IPS-15b (cell line): ENCODE data around the gene ITGA6.
A peak's percentile ranks its signal among the peaks of the same experiment; 100 is the strongest.

Experiments used
- H3K27me3 ChIP-seq: one replicate; pipeline ENCODE4 v1.6.1; 2013; ENCODE audit warnings: low read length; ENCODE audit not compliant: control insufficient read depth, insufficient read depth
- H3K36me3 ChIP-seq: one replicate; pipeline ENCODE4 v1.6.1; 2013; ENCODE audit warnings: low read length; ENCODE audit not compliant: control insufficient read depth, insufficient read depth
- H3K4me1 ChIP-seq: one replicate; pipeline ENCODE4 v1.6.1; 2013; ENCODE audit warnings: mild to moderate bottlenecking, low read length; ENCODE audit not compliant: control insufficient read depth, insufficient read depth
- H3K4me3 ChIP-seq: one replicate; pipeline ENCODE4 v1.5.1; 2013; ENCODE audit warnings: low read depth, low read length
- H3K9ac ChIP-seq: one replicate; pipeline ENCODE4 v1.6.1; 2013; ENCODE audit warnings: low read depth, mild to moderate bottlenecking, low read length
- H3K9me3 ChIP-seq: one replicate; pipeline ENCODE4 v1.6.1; 2013; ENCODE audit warnings: mild to moderate bottlenecking, low read length; ENCODE audit not compliant: control insufficient read depth, insufficient read depth

The ITGA6 gene

DNA sequence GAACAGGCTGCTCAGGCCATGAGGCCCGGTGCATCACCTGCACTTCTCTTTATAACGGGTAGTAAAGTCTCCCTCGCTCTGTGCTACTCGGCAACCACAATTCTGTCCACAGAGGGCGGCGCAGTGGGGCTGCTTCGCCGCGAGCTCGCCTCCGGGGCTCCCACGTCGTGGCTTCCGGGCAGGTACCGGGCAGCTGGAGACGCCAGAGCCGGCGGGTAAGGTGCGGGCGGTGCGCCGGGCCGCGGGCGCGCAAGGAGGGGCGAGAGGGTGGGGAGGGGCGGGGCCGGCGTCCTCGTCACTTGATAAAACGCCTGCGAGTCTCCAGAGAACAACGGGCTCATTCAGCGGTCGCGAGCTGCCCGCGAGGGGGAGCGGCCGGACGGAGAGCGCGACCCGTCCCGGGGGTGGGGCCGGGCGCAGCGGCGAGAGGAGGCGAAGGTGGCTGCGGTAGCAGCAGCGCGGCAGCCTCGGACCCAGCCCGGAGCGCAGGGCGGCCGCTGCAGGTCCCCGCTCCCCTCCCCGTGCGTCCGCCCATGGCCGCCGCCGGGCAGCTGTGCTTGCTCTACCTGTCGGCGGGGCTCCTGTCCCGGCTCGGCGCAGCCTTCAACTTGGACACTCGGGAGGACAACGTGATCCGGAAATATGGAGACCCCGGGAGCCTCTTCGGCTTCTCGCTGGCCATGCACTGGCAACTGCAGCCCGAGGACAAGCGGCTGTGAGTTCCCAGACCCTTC is at the start of gene ITGA6:
TSS of gene ITGA6 (plus strand) at position 331 of the 734 bp plus-strand sequence.
- H3K9me3 ChIP-seq: no peaks in the 10 kb centered on the region
- peak within 1 kb of the TSS; percentile 83 for H3K4me3 ChIP-seq
- no peaks in the 10 kb centered on the region for H3K36me3 ChIP-seq
- peaks cover 33% of the 10 kb centered on the region for H3K4me1 ChIP-seq
- H3K9ac ChIP-seq: peak within 1 kb of the TSS; percentile 71
- H3K27me3 ChIP-seq: peaks cover 4% of the 10 kb centered on the region

DNA sequence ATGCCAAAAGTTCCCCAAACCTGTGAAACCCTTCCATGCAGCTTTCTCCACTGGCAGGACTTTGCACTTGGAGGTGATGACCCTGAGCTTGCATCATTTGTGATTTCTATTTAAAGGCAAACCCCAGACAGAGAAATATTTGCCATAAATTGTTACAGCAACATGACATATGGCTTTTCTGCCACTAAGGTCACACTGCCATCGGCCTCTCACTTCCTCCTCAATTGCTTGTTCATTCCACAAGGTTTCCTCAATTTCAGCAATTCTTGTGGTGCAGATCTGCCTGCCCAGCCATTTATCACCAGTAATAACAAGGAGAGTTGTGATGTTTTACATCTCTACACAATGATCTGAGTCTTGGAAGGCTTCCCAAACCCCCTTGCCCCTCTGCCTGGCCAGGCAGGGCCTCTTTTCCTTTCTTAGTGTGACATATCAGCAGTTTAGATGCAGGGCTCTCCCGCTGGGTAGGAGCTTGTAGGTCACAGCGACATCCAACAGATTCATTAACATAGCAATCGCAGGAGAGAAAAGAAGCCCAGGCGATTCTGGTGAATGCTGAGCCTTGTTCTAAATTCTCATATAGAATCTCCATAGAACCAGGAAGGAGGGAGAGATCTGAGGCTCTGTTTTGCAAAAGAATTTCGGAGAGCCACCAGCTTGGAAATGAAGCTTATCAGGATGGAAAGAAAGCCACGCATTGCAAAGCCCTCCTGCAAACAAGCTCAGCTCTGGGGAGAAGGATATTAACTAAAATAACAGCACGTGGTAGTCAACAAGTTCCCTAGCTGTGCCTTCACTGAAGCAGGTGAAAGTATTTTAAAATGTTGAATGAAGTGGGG is 46.7 kb upstream of the ITGA6 start:
- H3K4me3 ChIP-seq: no peak overlapping the region
- no peaks in the 10 kb centered on the region for H3K27me3 ChIP-seq
- H3K4me1 ChIP-seq: peaks cover 14% of the 10 kb centered on the region
- H3K9ac ChIP-seq: peak overlapping the region; percentile 63
- no peaks in the 10 kb centered on the region for H3K36me3 ChIP-seq
- H3K9me3 ChIP-seq: no peaks in the 10 kb centered on the region

DNA sequence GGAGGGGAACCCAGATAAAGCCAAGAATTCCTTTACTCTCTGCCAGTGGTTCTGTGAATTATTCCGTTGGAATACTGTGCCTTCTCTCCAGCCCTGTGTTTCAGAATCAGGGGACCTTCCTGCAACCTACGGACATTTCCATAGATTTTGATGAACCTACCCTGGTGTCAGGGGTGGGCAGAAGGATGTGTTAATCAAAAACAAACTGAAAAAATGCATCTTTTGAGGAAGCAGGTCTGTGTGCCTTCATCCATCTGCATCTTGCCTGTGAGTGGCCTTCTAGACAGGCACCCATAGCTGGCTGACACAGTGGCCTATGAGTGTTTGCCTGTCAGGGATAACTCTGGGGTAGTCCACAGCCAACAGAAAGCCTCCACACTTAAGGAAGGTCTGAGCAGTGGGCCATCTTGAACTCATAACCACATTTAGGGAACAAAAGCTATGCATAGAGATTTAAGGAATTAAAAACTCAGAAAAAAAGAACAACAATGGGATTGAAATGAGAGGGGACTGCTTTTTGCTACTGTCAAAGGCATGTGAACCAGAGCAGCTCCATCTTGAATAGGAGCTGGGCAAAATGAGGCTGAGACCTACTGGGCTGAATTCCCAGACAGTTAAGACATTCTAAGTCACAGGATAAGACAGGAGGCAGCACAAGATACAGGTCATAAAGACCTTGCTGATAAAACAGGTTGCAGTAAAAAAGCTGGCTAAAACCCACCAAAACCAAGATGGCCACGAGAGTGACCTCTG is 45.9 kb upstream of the ITGA6 start:
- H3K4me3 ChIP-seq: peak overlapping the region; percentile 3

DNA sequence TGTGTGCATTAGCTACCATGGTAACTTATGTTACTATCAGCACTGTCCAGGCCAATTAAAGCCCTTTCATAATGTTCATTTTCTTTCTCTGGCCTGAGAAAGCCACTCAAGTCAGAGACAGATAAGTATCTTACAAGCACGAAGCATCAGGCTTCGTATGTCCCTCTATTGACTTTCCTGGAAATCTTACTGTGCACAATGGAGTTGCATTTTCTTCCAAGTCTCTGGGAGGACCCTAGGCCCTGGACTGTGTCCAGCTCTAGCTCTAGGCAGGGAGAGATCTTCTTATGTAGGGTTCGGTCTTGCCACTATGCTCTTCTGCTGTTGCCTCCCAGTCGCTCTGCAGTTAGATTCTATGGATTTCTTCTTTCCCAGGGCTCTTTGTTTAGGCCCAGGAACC is 40.0 kb upstream of the ITGA6 start:
- Histone ChIP-seq H3K9me3 (no peaks in the 10 kb centered on the region), H3K4me3 (no peak overlapping the region), H3K36me3 (no peaks in the 10 kb centered on the region), H3K9ac (no peak overlapping the region), H3K27me3 (no peaks in the 10 kb centered on the region), H3K4me1 (no peaks in the 10 kb centered on the region)

More for the DNA sequence above, 45.9 kb upstream of the ITGA6 start:
- Histone ChIP-seq H3K9ac (peak overlapping the region; percentile 77), H3K4me1 (peaks cover 14% of the 10 kb centered on the region), H3K9me3 (no peaks in the 10 kb centered on the region), H3K36me3 (no peaks in the 10 kb centered on the region), H3K27me3 (no peaks in the 10 kb centered on the region)

DNA sequence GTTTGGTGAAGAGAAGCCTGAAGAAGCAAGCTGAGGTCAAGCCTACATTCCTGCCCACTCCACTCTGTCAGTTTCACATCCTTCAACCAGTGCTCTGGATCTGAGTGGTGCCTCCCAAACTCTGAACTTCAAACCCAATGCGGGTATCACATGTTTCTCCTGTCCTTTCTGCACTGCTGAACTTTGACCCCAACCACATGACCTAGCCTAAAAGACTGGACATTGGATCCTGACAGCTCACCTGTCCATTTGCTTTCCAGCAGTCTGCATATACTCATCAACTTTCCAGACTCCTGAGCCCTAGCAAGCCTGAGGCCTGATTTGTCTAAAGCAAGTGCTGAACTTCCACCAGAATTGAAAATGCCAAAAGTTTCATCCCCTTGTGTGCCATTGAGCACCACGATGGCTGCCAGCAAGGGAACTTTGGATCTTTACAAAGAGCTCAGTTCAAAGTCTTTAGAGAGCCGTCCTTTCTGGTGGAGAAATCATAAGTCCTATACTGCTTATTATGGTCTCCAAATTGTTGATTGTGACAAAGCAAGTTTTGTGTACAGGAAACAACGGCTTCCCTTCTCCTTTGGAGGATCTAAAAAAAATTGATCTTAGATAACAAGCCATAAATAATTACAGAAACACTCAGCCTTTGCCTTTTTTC is 37.6 kb upstream of the ITGA6 start:
- Histone ChIP-seq H3K4me3 (no peak overlapping the region), H3K4me1 (no peaks in the 10 kb centered on the region), H3K9ac (no peak overlapping the region), H3K9me3 (no peaks in the 10 kb centered on the region), H3K27me3 (no peaks in the 10 kb centered on the region), H3K36me3 (no peaks in the 10 kb centered on the region)

DNA sequence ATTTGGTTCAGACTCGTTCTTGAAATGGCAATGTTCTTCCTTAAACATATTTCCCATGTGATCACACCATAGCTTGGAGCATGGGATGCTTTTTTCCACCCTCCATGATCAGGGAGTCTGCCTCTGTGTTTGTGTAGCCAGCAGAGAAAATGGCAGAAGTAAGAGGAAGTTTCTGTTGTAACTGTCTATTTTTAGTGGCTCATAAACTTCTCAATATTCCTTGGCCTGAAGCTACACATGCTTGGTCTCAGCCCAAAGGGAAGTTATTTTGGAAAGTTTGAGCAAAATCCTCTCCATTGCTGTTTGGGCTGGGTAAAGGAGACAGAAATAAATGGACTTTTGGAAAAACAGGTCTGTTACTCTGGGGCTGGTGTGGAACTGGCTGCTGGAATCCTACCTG is 33.4 kb upstream of the ITGA6 start:
- Histone ChIP-seq H3K27me3 (no peaks in the 10 kb centered on the region), H3K36me3 (no peaks in the 10 kb centered on the region), H3K9me3 (no peaks in the 10 kb centered on the region), H3K9ac (no peak overlapping the region), H3K4me3 (no peak overlapping the region), H3K4me1 (no peaks in the 10 kb centered on the region)

DNA sequence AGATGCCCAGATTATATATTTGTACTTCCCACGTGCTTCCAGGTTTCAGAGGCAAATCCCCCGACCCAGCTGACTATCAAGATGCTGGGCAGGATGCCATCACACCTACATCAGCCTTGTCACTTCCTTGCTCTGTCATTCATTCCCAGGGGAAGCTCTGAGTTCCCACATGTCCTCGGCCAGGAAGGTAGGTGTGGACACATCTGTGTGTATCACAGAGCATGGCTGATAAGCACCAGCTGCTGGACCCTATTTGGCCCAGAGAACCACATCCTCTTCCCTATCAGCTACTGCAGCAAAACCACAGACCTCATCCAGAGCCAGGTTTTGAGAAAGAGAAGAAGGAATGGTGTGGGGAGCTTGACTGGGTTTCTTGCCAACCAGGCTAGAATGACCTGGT is 31.9 kb upstream of the ITGA6 start:
- no peaks in the 10 kb centered on the region for H3K4me1 ChIP-seq
- no peaks in the 10 kb centered on the region for H3K36me3 ChIP-seq
- no peaks in the 10 kb centered on the region for H3K27me3 ChIP-seq
- no peaks in the 10 kb centered on the region for H3K9me3 ChIP-seq
- no peak overlapping the region for H3K9ac ChIP-seq
- no peak overlapping the region for H3K4me3 ChIP-seq

DNA sequence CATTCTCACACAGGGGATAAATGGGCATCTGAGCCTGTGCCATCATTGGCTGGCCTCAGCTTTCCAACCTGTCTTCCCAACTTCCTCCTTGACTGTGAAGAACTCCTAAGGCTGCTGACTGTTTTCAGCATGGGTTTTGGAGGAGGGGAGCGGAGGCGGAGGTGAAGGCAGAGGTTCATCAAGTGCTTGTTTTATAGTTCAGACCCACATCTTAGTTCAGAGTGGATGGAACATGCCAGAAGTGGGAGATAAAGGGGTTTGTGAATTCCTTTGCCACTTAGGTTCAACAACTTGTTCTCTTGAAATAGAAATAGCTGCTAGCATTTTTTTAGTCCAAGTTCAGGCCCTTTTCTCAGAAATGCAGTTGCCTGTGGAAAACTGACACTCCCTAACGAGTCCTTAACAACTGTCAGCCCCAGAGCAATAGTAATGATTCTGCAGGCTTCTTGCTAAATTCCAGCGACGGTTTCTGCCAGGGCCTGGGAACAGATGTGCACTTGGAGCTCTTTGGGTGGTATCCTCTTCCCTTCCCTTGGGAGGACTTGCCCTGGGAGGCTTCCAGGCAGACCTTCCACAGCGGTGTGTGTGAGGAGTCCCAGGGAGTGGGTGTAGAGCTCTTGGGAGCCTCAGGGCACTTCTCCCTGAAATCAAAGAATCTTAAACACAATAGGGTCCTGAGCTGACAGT is 30.1 kb upstream of the ITGA6 start:
- Histone ChIP-seq H3K27me3 (no peaks in the 10 kb centered on the region), H3K4me1 (no peaks in the 10 kb centered on the region), H3K4me3 (no peak overlapping the region), H3K9ac (no peak overlapping the region), H3K36me3 (no peaks in the 10 kb centered on the region), H3K9me3 (no peaks in the 10 kb centered on the region)

DNA sequence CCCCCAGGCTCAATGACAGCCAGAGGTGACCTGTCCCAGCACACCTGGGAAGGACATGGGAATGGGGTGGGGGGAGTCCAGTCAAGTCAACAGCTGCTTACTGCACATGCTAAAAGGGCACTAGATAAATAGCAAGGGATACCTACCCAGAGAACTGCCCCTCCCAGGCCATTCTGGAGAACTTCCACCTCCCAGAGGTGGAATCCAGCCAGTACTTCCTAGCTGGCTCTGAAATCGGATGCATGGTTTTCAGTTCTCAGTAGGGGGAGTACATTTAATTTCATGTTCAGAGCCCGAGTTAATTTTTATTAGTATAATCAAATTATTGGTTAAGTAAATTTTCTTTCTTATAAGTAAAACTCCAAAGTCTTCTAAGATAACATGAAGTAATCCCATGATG is 28.9 kb upstream of the ITGA6 start:
- Histone ChIP-seq H3K4me3 (no peak overlapping the region), H3K36me3 (no peaks in the 10 kb centered on the region), H3K4me1 (no peaks in the 10 kb centered on the region), H3K27me3 (no peaks in the 10 kb centered on the region), H3K9ac (no peak overlapping the region), H3K9me3 (no peaks in the 10 kb centered on the region)

DNA sequence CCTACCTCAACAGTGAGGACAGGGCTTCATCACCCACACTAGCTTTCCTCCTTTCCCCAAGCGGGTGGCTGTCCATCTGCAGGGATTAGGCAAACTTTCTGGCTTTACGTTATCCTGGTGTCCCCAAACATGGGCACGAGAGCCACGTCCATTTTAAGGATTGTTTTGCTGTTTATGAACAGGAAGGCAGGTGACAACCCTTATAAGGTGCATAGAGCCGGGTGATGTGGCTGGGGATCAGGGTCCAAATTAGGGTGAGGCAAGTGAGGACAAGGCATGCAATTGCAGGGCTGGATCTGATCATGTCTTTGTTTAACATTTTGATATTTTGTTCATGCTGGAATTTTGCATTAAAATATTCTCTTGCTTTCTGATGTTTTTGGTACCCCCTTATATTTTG is 27.6 kb upstream of the ITGA6 start:
- Histone ChIP-seq H3K36me3 (no peaks in the 10 kb centered on the region), H3K4me3 (no peak overlapping the region), H3K9ac (no peak overlapping the region), H3K4me1 (no peaks in the 10 kb centered on the region), H3K9me3 (no peaks in the 10 kb centered on the region), H3K27me3 (no peaks in the 10 kb centered on the region)

DNA sequence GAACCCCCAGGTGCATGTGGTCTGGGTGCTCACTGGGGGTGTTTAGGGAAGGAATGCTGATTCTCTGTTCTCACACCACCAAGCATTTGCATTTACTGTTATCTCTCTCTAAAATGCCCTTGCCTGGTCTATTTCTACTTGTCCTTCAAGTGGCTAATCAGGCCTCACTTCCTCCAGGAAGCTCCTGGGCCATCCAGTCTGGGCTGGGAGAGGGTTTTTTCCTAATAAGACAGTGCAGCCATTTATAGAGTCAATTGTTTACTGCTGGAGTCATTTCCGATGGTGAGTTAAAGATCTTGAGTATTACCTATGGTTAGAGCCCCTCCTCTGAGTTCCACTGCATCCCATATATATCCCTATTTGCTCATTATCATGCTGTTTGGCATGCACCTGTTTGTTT is 25.2 kb upstream of the ITGA6 start:
- Histone ChIP-seq H3K4me1 (no peaks in the 10 kb centered on the region), H3K4me3 (no peak overlapping the region), H3K9me3 (no peaks in the 10 kb centered on the region), H3K27me3 (no peaks in the 10 kb centered on the region), H3K9ac (no peak overlapping the region), H3K36me3 (no peaks in the 10 kb centered on the region)
